HT1080 (cell line): ENCODE measurements around the gene LAMTOR2. TPM values are rescaled to one million over a fixed set of nuclear protein-coding genes. Genes with fewer than 3 reads are reported as not detected.

Experiments used
- DNase-seq: peaks from one replicate; pipeline ENCODE4 v3.0.0-alpha.2; 2015; ENCODE audit warnings: low read depth
- total RNA-seq: library from RNA; depleted of rRNA; stranded (reverse); fragments of >200 nt; shearing (Covaris generic); gene quantifications from 2 replicates; pipeline ENCODE4 v1.2.3, GENCODE V29; 2014; rRNA removed

The LAMTOR2 gene
- total RNA-seq, 1 experiment from 2014 or later, result 67.1 TPM

DNA sequence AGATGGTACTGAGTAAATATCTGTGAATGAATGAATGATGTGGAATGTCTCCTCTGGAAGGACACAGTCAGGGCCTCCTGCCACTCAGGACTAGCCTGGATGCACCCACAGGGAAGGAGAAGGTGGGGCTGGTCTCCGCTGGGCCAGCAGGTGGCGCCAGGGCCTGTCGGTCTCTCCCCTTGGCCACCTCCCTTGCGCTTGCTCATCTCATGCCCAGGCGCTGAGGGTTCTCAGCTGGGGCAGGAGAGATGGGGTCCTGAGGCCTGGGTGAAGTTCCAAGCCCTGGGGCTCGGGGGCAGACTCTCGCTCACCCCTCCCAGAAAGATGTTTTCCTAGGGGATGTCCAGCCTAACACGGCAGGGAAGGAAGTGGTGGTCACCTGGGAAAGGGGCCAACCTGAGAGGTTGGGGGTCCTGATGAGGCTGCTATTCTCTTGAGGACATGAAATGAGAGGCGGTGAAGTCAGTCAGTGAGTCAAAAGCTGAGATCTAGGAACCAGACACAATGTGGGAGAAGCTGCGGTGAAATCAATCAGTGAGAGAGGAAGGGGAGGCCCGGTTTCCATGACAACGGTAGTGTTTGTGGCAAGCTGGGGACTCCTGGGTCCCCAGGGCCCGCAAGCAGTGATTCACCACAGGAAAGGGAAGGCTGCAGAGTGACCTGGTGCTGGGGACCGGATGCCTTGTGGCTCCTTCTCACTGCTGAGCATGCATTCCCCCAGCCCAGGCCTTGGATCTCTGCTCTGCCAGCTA is 42.2 kb downstream of the LAMTOR2 start:
- peak; percentile 87 for DNase-seq

DNA sequence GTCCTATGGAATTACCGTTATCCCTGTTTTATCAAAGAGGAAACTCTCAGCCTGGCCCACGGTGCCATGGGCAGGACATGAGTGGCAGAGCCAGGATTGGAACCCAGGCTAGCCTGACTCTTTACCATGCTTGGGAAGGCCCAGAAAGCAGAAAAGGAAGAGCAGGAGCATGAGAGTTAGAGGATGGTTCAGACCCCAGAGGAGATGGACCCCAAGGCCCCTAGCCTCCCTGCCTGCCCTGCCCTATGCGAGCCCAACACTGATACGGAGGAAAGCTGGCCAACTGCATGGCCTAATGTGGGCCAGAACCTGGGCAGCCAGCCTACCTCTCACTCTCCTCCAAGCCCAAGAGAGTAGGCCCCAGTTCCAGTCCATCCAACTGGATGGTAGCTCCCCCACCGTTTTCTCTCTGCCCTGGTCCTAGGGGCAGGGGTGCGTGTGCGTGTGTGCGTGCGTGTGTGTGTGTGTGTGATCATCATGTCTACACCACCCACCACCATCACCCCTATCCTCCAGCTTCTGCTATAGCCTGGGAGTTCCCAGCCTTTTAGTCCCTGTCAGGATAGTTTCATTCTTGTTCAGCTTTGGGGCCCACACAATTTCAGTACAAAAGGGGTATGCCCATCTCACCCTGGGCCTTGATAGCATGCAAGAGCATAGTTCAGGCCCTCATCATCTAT is 43.1 kb downstream of the LAMTOR2 start:
- DNase-seq, result no peak

DNA sequence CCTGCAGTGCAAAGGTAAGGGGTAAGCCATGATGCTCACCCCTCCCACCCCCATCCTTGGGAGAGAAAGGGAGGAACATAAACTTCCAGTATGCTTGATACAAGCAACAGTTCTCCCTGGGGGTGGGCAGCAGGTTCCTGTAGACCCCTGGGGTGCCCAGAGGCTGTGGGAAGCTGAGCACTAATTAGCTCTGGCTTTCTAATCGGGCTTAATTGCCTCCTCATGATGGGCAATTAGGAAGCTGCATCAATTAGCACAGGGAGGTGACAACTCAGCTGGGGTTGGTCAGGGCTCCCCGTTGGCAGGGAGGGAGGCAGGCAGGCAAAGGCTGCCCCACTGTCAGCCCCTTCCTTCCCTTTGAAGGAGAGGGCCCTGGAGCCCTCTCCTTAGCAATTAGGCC is 44.2 kb downstream of the LAMTOR2 start:
- no peak for DNase-seq

DNA sequence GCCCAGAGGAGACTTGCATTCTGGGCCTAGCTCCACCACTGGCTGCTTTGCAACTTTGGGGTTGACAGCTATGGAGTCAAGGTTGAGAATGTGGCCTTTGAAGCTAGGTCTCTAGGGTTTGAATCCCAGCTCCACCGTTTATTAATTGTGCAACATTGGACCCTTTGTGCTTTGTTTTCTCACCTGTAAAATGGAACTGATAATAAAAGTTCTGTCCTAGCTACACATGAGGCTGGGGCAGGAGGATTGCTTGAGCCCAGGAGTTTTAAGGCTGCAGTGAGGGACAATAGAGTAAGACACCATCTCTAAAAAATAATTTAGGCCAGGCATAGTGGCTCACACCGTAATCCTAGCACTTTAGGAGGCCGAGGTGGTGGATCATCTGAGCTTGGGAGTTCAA is 44.7 kb downstream of the LAMTOR2 start:
- no peak for DNase-seq

DNA sequence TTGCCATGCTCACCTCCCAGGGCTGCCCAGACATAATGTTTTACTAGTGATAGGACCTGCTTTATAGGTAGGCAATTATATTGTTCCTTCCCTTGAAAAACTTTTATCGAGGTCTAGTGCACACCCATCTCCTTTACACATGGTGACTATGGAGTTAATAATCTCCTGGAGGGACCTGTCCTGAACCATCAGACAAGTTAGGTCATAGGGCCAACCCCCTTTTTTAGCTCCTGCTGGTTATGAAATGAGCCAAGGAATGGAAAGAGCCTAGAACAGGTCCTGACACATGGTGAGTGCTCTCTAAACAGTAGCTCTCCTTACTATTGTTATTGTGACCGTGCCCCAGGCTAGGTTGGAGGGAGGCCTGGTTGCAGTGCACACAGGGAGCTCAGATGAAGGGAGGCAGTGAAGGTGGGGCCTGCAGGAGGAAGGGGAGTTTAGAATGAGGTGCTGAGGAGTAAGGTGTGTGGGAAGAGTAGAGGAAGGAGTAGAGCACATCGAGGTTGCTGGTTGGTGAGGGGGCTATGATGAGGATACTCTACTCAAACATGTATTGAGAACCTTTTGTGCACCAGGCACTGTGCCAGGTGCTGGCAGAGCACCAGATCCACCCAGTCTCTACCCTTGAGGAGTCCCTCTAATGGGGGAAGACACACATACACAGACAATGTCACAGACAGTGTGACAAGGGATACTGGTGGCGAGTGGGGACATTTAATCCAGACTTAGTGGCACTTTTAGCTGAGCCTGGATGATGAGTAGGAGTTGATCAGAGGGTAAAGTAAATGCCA is 45.8 kb downstream of the LAMTOR2 start:
- no peak for DNase-seq

DNA sequence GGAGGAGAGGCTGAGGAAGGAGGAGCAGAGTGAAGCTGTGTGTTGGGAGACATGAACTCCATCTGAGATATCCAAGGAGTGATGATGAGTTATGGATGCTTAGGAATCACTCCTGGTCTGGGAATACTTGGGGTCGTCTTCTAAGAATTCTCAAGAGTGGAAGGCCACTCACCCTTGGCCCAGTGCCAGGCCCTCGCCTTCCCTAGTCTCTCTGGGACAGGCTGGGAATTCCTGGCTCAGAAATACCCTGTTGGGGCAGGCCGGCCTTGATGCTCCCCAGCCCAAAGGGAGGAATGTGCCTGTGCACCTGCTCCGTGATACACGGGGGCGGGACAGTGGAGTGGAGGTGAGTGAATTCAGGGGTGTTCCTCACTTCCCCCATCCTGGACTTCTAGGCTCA is 47.3 kb downstream of the LAMTOR2 start:
- DNase-seq, result no peak

DNA sequence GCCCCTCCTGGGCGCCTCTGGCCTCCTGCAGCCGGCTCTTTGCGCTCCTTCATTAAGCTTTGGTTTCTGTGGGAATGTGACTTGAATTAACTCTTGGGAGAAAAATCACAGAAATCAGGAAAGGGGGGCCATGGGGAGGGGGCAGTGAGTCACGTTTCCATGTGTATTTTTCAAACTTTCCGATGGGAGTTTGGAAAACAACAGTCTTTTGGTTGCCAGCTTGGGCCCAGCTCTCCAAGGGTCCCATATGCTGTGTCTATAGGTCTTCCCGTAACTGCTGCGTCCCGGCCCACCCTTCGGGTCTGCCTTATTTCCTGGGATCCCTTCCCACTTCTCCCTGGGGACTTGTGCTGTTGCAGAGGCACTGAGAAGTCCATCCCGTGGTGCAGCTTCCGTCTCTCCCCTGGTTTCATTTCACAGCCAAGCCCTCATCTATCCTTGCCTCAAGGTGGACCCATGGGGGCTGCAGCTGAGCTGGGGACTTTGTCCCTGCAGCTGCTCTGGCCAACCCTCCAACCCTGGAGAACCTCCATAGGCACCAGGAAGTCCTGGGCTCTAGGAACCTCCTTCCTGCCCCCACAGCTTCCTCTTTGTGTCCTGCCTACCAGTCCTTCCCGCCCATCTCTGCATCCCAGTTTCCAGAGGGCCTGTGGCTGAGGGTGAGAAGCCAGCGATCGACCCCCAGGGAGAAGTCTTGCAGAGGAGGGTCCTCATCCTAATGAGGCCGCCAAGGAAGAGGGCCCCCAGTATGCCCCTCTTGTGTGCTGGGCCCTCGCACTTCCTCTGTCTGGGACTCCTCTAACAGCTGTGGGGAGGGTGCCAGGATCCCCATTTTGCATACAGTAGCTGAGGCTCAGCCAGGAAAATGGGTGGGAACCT is 48.3 kb downstream of the LAMTOR2 start:
- peak; percentile 53 for DNase-seq

DNA sequence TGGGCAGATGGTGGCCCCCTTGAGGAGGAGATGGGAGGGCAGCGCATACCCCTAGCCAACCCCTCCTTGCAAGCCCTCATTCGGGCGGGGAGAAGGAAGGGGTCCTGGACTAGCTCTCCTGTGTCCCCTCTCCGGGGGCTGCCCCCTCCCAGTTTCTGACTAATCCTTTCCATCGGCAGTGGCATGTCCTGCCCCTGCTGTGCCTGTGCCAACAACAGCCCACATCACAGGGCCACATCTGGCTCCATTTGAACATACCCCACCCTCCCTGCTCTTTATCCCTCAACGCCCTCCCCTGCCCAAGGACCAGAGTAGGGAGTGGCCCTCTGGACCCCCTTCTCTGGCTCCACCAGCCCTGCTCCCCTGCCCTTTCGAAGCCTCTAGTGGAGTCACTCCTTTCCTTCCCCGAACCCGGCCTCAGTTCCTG is 49.0 kb downstream of the LAMTOR2 start:
- DNase-seq, result peak; percentile 59

DNA sequence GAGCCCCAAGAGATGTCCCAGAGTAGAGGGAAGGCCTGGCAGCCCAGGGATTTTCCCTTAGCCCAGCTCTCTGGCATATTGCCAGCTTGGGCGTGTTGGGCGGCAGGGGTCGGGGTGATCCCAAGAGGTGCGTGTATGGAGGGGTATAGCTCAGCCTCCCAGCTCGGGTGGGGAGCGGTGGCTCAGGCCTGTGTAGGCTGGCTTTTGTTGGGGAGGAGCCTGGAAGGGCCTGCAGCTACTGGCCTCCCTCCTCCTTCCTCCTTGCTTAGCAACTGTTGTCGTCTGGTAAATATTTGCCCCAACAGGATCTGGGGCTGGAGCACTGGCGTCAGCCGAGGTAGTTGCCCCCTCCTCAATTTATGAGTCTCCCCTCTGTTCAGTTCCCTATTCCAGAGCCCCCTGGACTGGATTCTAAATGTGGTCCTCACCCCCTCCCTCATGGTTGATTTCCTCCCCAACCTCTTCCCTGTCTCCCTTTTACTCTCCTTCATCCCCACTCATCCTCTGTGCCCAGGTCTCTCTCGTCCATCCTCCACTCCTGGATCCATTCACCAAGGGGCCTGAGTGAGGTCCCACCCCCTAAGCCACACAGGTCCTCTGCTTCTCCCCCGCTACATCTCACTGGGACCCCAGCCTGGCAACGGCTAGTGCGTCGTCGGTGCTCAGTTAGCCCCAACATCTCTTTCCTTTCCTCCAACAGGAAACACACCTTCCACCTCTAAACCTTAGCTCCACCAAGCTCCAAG is 49.7 kb downstream of the LAMTOR2 start:
- peak; percentile 69 for DNase-seq

DNA sequence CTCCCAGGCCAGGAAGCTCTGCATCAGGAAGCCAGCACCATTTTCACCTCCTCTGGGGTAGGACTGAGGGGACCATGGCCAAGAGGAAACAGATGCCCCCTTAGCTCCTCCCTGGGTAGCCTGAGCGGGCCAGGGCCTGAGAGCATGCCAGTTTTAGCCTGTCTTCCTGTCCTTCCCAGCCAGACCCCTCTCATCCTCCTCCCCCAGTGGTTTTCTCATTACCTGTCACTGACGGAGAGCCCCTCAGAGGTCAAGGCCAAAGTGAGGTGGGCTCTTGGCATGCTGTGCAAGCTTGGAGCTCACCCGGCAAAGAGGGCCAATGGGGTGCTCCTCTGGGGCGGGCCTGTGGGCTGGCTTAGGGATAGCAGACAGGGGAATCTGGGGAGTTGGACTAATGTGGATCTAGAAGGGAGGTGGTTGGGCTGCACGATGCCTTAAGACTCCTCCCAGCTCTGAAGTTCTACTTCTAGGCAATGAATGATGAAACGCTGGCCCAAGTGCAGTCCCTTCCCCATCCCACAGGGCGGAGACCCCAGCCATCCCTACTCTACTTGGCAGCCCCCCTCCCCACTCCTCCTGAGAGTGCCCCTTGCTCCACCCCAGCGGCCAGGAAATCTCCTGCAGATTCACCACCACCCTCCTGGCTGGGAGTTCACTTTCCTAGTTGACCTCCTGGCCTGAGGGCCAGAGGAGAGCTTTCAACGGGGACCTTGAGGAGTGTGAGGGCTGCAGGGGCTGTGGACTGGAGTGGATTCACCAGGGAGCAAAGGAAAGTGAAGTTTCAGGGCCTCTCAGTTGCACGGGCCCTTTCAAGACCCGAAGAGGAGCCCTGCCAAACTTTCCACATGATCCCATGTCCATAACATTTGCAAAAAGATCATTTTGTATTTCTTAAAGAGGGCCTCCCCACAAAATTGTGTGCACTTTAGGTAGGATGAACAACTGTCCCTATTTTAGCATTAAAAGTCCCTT is 50.6 kb downstream of the LAMTOR2 start:
- no peak for DNase-seq

DNA sequence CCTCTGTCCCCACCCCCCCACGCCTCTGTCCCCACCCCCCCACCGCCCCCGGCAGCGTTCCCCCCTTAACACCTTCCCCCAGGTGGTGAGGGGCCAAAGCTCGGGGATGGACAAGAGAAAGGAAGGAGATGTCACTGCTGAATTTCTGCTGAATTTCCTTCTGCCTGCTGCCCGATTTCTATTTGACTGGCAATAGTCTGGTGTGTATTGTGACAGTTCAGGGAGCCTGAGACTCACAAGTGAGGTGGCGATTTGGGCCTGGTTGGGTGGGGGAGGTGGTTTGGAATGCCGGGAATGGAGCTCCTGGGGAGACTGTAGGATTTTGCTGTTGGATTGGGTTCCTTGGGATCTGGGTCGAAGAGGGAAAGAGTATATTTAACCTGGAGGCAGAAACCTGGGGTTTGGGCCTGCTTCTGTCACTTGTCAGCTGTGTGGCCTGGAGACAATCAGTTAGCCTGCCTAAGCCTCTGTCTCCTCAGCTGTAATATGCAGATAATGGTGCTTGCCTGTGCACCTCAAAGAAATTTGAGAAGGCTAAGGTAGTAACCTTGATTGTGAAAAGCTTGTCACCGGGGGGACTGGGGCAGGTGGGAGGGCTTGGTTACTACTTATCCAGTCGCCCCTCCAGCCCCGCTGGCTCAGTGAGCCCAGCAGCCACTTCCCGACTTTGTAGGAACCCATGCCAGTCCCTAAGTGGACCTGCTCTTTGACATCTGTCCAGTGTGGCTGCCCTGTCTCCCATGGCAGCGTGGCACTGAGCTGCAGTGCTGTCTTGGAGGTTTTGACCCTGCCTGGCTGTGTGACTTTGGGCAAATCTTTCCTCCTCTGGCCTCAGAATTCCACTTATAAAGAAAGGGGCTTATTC is 52.3 kb downstream of the LAMTOR2 start:
- no peak for DNase-seq

DNA sequence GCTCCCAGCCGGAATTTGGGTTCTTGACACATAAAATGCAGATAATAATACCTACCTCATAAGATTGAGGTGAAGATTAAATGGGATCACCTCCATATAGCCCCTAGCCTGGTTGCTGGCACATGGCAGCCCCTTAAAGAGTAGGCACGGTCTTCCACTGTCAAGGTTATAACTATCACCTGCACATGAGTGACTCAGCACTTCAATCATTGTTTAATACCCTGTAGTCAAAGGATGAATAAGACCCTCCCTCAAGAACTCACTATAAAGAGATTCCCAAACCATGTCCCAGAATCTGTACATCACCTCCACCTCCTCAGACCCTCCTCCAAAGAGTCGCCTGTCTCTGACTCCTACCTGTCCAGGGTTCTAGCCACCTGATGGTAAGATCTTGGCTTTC is 53.5 kb downstream of the LAMTOR2 start:
- no peak for DNase-seq

Other genes with a start within 250 kb of the LAMTOR2 start
- gene GON4L, start 197.6 kb upstream of the LAMTOR2 start, total RNA-seq, result 16.2 and 16.9 TPM in 2 replicates
- gene SYT11, start 195.2 kb upstream of the LAMTOR2 start, total RNA-seq, result 15.0 and 16.9 TPM in 2 replicates
- gene RIT1, start 143.4 kb upstream of the LAMTOR2 start, total RNA-seq, result 9.1 and 10.1 TPM in 2 replicates
- gene KHDC4, start 120.4 kb upstream of the LAMTOR2 start, total RNA-seq, result 31.2 and 36.2 TPM in 2 replicates
- 0.55 TPM in 1 of 2 replicates, not detected in the other for gene RXFP4, start 113.1 kb upstream of the LAMTOR2 start, total RNA-seq
- gene ARHGEF2, start 76.2 kb upstream of the LAMTOR2 start, total RNA-seq, result 91.6 and 96.6 TPM in 2 replicates
- gene SSR2, start 33.8 kb upstream of the LAMTOR2 start, total RNA-seq, result 582 and 611 TPM in 2 replicates
- gene UBQLN4, start 984 bp upstream of the LAMTOR2 start, total RNA-seq, result 36.0 and 43.9 TPM in 2 replicates
- gene RAB25, start 6.4 kb downstream of the LAMTOR2 start, total RNA-seq, result 0.06 TPM in 1 of 2 replicates, not detected in the other
- 3.4 and 5.2 TPM in 2 replicates for gene MEX3A, start 27.7 kb downstream of the LAMTOR2 start, total RNA-seq
- 835 and 846 TPM in 2 replicates for gene LMNA, start 59.9 kb downstream of the LAMTOR2 start, total RNA-seq
- not detected in 2 replicates for gene SEMA4A, start 98.8 kb downstream of the LAMTOR2 start, total RNA-seq
- 21.4 and 28.6 TPM in 2 replicates for gene SLC25A44, start 139.3 kb downstream of the LAMTOR2 start, total RNA-seq
- gene PMF1, start 158.2 kb downstream of the LAMTOR2 start, total RNA-seq, result 49.4 and 71.6 TPM in 2 replicates
- 2.3 TPM in 1 of 2 replicates, not detected in the other for gene BGLAP, start 187.4 kb downstream of the LAMTOR2 start, total RNA-seq
- 0.40 and 0.47 TPM in 2 replicates for gene PAQR6, start 193.3 kb downstream of the LAMTOR2 start, total RNA-seq
- gene SMG5, start 228.0 kb downstream of the LAMTOR2 start, total RNA-seq, result 94.1 and 95.9 TPM in 2 replicates
- gene TMEM79, start 229.5 kb downstream of the LAMTOR2 start, total RNA-seq, result 2.2 and 2.7 TPM in 2 replicates
- gene GLMP, start 240.9 kb downstream of the LAMTOR2 start, total RNA-seq, result 49.0 and 62.7 TPM in 2 replicates
- not detected in 2 replicates for gene VHLL, start 244.5 kb downstream of the LAMTOR2 start, total RNA-seq